Gastroesophageal sphincter (tissue), 4 donors: Measurements from ENCODE around the gene MRPL48. TPM values are rescaled to one million over a fixed set of nuclear protein-coding genes. Genes with fewer than 3 reads are reported as not detected.

Experiments used
- ATAC-seq: fragments of 150-250 bp; one replicate; pipeline ENCODE4 v1.9.1; 2016; ENCODE audit warnings: mild to moderate bottlenecking, moderate library complexity
- H3K27ac ChIP-seq, 4 donors: fragments of 200-600 bp; sonication (generic) in 3 of 4; 1 replicate in 3 of 4; 2 replicates in 1 of 4; pipeline ENCODE4 v1.5.1; 2016 to 2019
- H3K27me3 ChIP-seq: fragments of 200-600 bp; sonication (generic); one replicate; pipeline ENCODE4 v1.5.1; 2019
- H3K36me3 ChIP-seq, 2 donors: fragments of 200-600 bp; sonication (generic); one replicate each; pipeline ENCODE4 v1.5.1; 2019; ENCODE audit warnings: control low read depth in 1 of 2
- H3K4me1 ChIP-seq, 3 donors: fragments of 200-600 bp; sonication (generic); 1 replicate in 2 of 3; 2 replicates in 1 of 3; pipeline ENCODE4 v1.5.1; 2016 to 2019; ENCODE audit warnings: control low read depth in 2 of 3
- H3K4me3 ChIP-seq, 2 donors: fragments of 200-600 bp; sonication (generic); one replicate each; pipeline ENCODE4 v1.5.1; 2019; ENCODE audit warnings: mild to moderate bottlenecking in 1 of 2, moderate library complexity in 1 of 2
- H3K9me3 ChIP-seq, 3 donors: fragments of 200-600 bp; sonication (generic); one replicate each; pipeline ENCODE4 v1.5.1; 2017 to 2019; ENCODE audit warnings: control low read depth in 2 of 3
- CTCF ChIP-seq, 4 experiments: fragments of 200-600 bp in 2 of 4; fragments of 450-650 bp in 2 of 4; sonication (generic) in 1 of 4; IDR thresholded peaks; one replicate each; pipeline ENCODE4 v1.5.1; 2017 to 2019; ENCODE audit warnings: antibody characterized with exemption in 4 of 4, mild to moderate bottlenecking in 2 of 4, moderate library complexity in 2 of 4
- EP300 ChIP-seq: sonication (generic); formaldehyde crosslinking; IDR thresholded peaks from one replicate; pipeline ENCODE4 v1.6.1; 2017; ENCODE audit warnings: antibody characterized with exemption, mild to moderate bottlenecking
- POLR2A ChIP-seq, 2 donors: fragments of 450-650 bp; IDR thresholded peaks; one replicate each; pipeline ENCODE4 v1.6.1; 2017; ENCODE audit warnings: antibody characterized with exemption in 2 of 2, mild to moderate bottlenecking in 2 of 2, moderate library complexity in 1 of 2
- POLR2AphosphoS5 ChIP-seq: sonication (generic); formaldehyde crosslinking; IDR thresholded peaks from one replicate; pipeline ENCODE4 v1.6.1; 2017; ENCODE audit warnings: antibody characterized with exemption
- WGBS, 2 donors: methylation state at CpG; one replicate each; pipeline ENCODE4 v1.1.5; 2018; ENCODE audit warnings: low coverage in 1 of 2; 5-methylcytosine and 5-hydroxymethylcytosine counted together
- total RNA-seq, 4 donors: library from RNA; depleted of rRNA; stranded (reverse); fragments of >200 nt; gene quantifications; one replicate each; pipeline ENCODE4 v1.1.0, GENCODE V29; 2016

MRPL48 gene
- total RNA-seq, 4 donors from 2014 or later = 8.8 to 46.2 (median 22.2) TPM

- Histone ChIP-seq H3K9me3 (no peaks in the 10 kb centered on the region), H3K27ac (no peak overlapping the region), H3K4me3 (no peak overlapping the region), H3K27me3 (no peaks in the 10 kb centered on the region), H3K36me3 (peaks cover 0 to 47% of the 10 kb centered on the region in 2 donors), H3K4me1 (no peaks in the 10 kb centered on the region)
- TF ChIP-seq CTCF (IDR thresholded peaks at IDR 0.05) = no peak
- TF ChIP-seq POLR2AphosphoS5 = no peak
- TF ChIP-seq EP300 = no peak
- no peak for TF ChIP-seq POLR2A (IDR thresholded peaks at IDR 0.05)
- no peak for ATAC-seq
- 85 to 98% methylated on average over 3 of the region's 3 CpGs for WGBS, 2 donors
Measured at GRCh38 chr11:73851046-73851764, 63.5 kb downstream of the MRPL48 start.

GRCh38 chr11:73852049-73852448 is 64.4 kb downstream of the MRPL48 start:
- TF ChIP-seq EP300 (no peak), POLR2A (IDR thresholded peaks at IDR 0.05) (no peak), CTCF (IDR thresholded peaks at IDR 0.05) (no peak), POLR2AphosphoS5 (no peak)
- Histone ChIP-seq H3K27ac (no peak overlapping the region), H3K27me3 (no peaks in the 10 kb centered on the region), H3K4me1 (no peaks in the 10 kb centered on the region), H3K9me3 (no peaks in the 10 kb centered on the region), H3K4me3 (no peak overlapping the region), H3K36me3 (peaks cover 0 to 42% of the 10 kb centered on the region in 2 donors)
- 86 to 89% methylated on average over 3 of the region's 3 CpGs for WGBS, 2 donors
- no peak for ATAC-seq

- Histone ChIP-seq H3K4me3 (no peak overlapping the region), H3K9me3 (no peaks in the 10 kb centered on the region), H3K4me1 (no peaks in the 10 kb centered on the region), H3K36me3 (peaks cover 0 to 39% of the 10 kb centered on the region in 2 donors), H3K27ac (no peak overlapping the region), H3K27me3 (no peaks in the 10 kb centered on the region)
- TF ChIP-seq POLR2A (IDR thresholded peaks at IDR 0.05) (no peak), POLR2AphosphoS5 (no peak), CTCF (IDR thresholded peaks at IDR 0.05) (no peak), EP300 (no peak)
- 54 to 100% methylated on average over 1 of the region's 1 CpG for WGBS, 2 donors
- ATAC-seq = no peak
Measured at GRCh38 chr11:73854680-73855079, 67.0 kb downstream of the MRPL48 start.

- TF ChIP-seq POLR2AphosphoS5 = no peak
- no peak for TF ChIP-seq POLR2A (IDR thresholded peaks at IDR 0.05)
- no peak for TF ChIP-seq CTCF (IDR thresholded peaks at IDR 0.05)
- no peak for TF ChIP-seq EP300
- ATAC-seq = no peak
- H3K4me3 ChIP-seq = no peak overlapping the region
- 89 to 100% methylated on average over 1 of the region's 1 CpG for WGBS, 2 donors
- peaks cover 0 to 43% of the 10 kb centered on the region in 2 donors for H3K36me3 ChIP-seq
- H3K4me1 ChIP-seq = no peaks in the 10 kb centered on the region
- no peaks in the 10 kb centered on the region for H3K9me3 ChIP-seq
- no peaks in the 10 kb centered on the region for H3K27me3 ChIP-seq
- no peak overlapping the region for H3K27ac ChIP-seq
Measured at GRCh38 chr11:73856031-73856567, 68.4 kb downstream of the MRPL48 start.

DNA sequence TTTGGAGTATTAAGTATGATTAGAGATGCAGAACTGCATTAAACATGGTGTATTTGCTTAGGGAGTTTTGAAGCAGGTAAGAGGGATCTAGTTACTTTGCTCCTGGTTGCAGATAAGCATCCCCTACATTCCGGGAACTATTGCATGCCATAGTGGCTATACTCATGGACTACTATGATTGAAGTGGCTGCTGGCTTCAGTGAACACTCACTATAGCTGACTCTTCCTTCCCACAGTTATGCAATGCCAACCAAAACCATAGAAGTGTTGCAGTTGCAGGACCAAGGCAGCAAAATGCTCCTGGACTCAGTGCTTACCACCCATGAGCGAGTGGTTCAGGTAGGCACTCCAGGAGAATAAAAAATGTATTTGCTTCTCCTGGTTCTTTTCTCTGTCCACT is 72.0 kb downstream of the MRPL48 start:
- no peak overlapping the region for H3K4me3 ChIP-seq
- WGBS, 2 donors = 92 to 100% methylated on average over 1 to 2 of the region's 2 CpGs
- no peak for ATAC-seq
- no peaks in the 10 kb centered on the region for H3K4me1 ChIP-seq
- no peak for TF ChIP-seq POLR2A (IDR thresholded peaks at IDR 0.05)
- no peak for TF ChIP-seq CTCF (IDR thresholded peaks at IDR 0.05)
- no peak for TF ChIP-seq EP300
- no peak for TF ChIP-seq POLR2AphosphoS5
- H3K36me3 ChIP-seq = peaks cover 0 to 65% of the 10 kb centered on the region in 2 donors
- H3K27me3 ChIP-seq = no peaks in the 10 kb centered on the region
- H3K9me3 ChIP-seq = no peaks in the 10 kb centered on the region
- H3K27ac ChIP-seq = no peak overlapping the region
